OCI-LY1 (cell line): ENCODE measurements around the gene WIZ.

Experiments used
- H2AFZ ChIP-seq: fragments of 200-600 bp; sonication (generic), shearing (Covaris generic); 2 replicates; pipeline ENCODE4 v1.6.0; 2014; ENCODE audit warnings: antibody characterized with exemption, mild to moderate bottlenecking, low read length
- H3F3A ChIP-seq: fragments of 200-600 bp; sonication (generic), shearing (Covaris generic); 2 replicates; pipeline ENCODE4 v1.6.0; 2014; ENCODE audit warnings: mild to moderate bottlenecking, antibody characterized with exemption, low read length, moderate library complexity; ENCODE audit not compliant: insufficient read depth
- H3K27ac ChIP-seq: fragments of 200-600 bp; sonication (generic); 2 replicates; pipeline ENCODE4 v1.5.1; 2014; ENCODE audit warnings: low read length, mixed run types, mild to moderate bottlenecking, low read depth; ENCODE audit not compliant: poor library complexity, severe bottlenecking
- H3K27me3 ChIP-seq: fragments of 200-600 bp; sonication (generic); 2 replicates; pipeline ENCODE4 v1.6.0; 2014; ENCODE audit warnings: antibody characterized with exemption, mild to moderate bottlenecking, low read length, moderate library complexity; ENCODE audit not compliant: insufficient read depth
- H3K36me3 ChIP-seq: fragments of 200-600 bp; sonication (generic); 2 replicates; pipeline ENCODE4 v1.6.1; 2014; ENCODE audit warnings: mild to moderate bottlenecking, antibody characterized with exemption, low read length, moderate library complexity, mixed read lengths; ENCODE audit not compliant: insufficient read depth
- H3K4me1 ChIP-seq: fragments of 200-600 bp; sonication (generic); 2 replicates; pipeline ENCODE4 v1.5.1; 2014; ENCODE audit warnings: mild to moderate bottlenecking, low read length, moderate library complexity; ENCODE audit not compliant: insufficient read depth, severe bottlenecking
- H3K4me2 ChIP-seq: fragments of 200-600 bp; sonication (generic), shearing (Covaris generic); 2 replicates; pipeline ENCODE4 v1.6.1; 2014; ENCODE audit warnings: low read length
- H3K4me3 ChIP-seq: fragments of 200-600 bp; sonication (generic); 2 replicates; pipeline ENCODE4 v1.5.1; 2014; ENCODE audit warnings: low read length, low read depth, mild to moderate bottlenecking, mixed read lengths; ENCODE audit not compliant: poor library complexity, severe bottlenecking
- H3K79me2 ChIP-seq: fragments of 200-600 bp; shearing (Covaris generic); 2 replicates; pipeline ENCODE4 v1.6.1; 2016; ENCODE audit warnings: mixed run types, low read length, mixed read lengths; ENCODE audit not compliant: insufficient read depth
- H3K9ac ChIP-seq: fragments of 200-600 bp; sonication (generic), shearing (Covaris generic); 2 replicates; pipeline ENCODE4 v1.6.1; 2014; ENCODE audit warnings: mild to moderate bottlenecking, low read length, mixed read lengths
- H3K9me2 ChIP-seq: fragments of 200-600 bp; sonication (generic), shearing (Covaris generic); 2 replicates; pipeline ENCODE4 v1.6.1; 2014; ENCODE audit warnings: low read depth, mild to moderate bottlenecking, low read length, mixed read lengths
- H3K9me3 ChIP-seq: fragments of 200-600 bp; shearing (Covaris generic); 2 replicates; pipeline ENCODE4 v1.6.1; 2014; ENCODE audit warnings: low read length, mixed read lengths
- H4K20me1 ChIP-seq: fragments of 200-600 bp; sonication (generic), shearing (Covaris generic); 2 replicates; pipeline ENCODE4 v1.6.0; 2016; ENCODE audit warnings: mild to moderate bottlenecking, low read length; ENCODE audit not compliant: insufficient read depth
- EZH2 ChIP-seq: fragments of 200-600 bp; sonication (generic), shearing (Covaris generic); IDR thresholded peaks from 2 replicates; pipeline ENCODE4 v1.8.0; 2017; ENCODE audit warnings: borderline replicate concordance, mixed run types, mild to moderate bottlenecking, antibody characterized with exemption, low read length, moderate library complexity, mixed read lengths
- TF ChIP-seq, protein P1 (sequence below): fragments of 200-600 bp; sonication (generic), shearing (Covaris generic); IDR thresholded peaks from 2 replicates; pipeline ENCODE4 v1.5.1; 2017; ENCODE audit warnings: mild to moderate bottlenecking, antibody characterized with exemption, low read length, moderate library complexity, mixed read lengths

The WIZ gene

DNA sequence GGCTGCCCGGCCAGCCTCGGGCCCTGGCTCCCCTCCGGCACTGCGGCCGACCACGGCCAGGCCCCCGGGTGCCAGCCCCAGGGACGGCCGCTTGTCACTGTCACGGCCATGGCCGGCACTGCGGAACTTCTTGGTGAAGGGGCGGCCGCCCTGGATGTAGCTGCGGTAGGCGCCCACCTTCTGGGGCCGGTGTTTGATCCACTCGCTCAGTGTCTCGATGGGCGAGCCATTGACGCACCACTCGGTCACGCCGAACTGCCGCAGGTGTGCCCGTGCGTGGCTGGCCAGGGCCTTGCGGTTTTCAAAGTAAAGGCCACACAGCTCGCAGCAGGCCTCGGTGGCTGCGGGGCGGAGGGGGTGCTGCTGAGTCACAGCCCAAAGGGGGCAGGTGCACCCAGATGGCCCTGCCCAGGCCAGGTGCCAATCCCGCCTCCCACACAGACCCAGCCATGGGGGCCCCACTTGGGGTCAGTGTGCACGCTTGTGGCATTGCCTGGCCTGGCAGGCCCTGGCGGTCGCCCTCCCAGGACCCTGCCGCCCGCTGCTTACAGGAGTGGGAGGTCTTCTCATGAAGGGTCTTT, 25.0 kb downstream of the WIZ start:
- Histone ChIP-seq H3K9me2 (no peaks in the 10 kb centered on the region), H3K9me3 (no peaks in the 10 kb centered on the region), H3K27ac (no peak overlapping the region), H3K4me2 (no peak overlapping the region), H3K9ac (no peak overlapping the region), H4K20me1 (no peaks in the 10 kb centered on the region), H3F3A (no peaks in the 10 kb centered on the region), H3K4me1 (peaks cover 5% of the 10 kb centered on the region), H2AFZ (no peak overlapping the region), H3K27me3 (no peaks in the 10 kb centered on the region), H3K4me3 (no peak overlapping the region), H3K79me2 (no peaks in the 10 kb centered on the region), H3K36me3 (peaks cover 57% of the 10 kb centered on the region)
- TF ChIP-seq, protein P1, sequence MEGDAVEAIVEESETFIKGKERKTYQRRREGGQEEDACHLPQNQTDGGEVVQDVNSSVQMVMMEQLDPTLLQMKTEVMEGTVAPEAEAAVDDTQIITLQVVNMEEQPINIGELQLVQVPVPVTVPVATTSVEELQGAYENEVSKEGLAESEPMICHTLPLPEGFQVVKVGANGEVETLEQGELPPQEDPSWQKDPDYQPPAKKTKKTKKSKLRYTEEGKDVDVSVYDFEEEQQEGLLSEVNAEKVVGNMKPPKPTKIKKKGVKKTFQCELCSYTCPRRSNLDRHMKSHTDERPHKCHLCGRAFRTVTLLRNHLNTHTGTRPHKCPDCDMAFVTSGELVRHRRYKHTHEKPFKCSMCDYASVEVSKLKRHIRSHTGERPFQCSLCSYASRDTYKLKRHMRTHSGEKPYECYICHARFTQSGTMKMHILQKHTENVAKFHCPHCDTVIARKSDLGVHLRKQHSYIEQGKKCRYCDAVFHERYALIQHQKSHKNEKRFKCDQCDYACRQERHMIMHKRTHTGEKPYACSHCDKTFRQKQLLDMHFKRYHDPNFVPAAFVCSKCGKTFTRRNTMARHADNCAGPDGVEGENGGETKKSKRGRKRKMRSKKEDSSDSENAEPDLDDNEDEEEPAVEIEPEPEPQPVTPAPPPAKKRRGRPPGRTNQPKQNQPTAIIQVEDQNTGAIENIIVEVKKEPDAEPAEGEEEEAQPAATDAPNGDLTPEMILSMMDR: no peak
- TF ChIP-seq EZH2: no peak

DNA sequence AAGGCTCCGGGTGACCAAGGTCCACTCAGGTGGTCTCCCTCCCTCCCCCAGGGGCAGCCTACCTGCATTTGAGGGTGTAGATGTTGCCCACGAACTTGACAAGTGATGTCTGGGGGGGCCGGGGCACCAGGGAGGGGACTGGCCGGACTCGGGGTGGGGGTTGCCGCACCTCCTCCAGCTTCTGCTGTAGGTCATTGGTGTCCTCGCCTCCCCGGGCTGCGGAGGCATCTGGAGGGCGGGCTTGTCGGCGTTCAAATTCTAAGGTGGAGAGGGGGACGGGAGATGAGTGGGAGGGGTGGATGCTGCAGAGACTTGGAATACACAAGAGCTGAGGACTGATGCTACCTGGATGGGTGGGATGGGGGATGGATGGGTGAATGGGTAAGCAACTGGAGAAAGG, 25.6 kb downstream of the WIZ start:
- Histone ChIP-seq H3K9me2 (no peaks in the 10 kb centered on the region), H3K4me1 (peaks cover 11% of the 10 kb centered on the region), H3K9me3 (no peaks in the 10 kb centered on the region), H2AFZ (no peak overlapping the region), H3K36me3 (peaks cover 57% of the 10 kb centered on the region), H3K27me3 (no peaks in the 10 kb centered on the region), H3K79me2 (no peaks in the 10 kb centered on the region), H3K4me2 (no peak overlapping the region), H3F3A (no peaks in the 10 kb centered on the region), H3K27ac (no peak overlapping the region), H3K9ac (no peak overlapping the region), H3K4me3 (no peak overlapping the region), H4K20me1 (no peaks in the 10 kb centered on the region)
- TF ChIP-seq EZH2: no peak
- TF ChIP-seq, protein P1: no peak

DNA sequence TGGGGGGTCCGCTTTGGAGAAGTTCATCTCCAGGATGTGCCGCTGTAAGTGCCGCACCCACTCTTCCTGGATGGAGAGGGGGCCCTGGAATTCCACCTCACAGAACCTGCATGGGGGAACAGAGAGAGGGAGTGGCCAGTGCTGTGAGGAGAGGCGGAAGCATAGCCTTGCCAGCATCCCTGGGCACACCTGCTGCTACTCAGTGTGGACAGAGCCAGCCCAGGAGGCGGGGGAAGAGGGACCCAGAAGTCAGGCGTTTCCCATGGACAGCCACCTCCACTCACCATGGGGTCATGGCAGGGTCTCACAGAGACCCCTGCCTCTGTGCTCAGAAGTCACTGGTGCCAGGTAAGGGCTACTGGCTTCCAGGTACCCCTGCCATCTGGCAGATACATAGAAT, 26.6 kb downstream of the WIZ start:
- Histone ChIP-seq H3K36me3 (peaks cover 62% of the 10 kb centered on the region), H3K4me2 (no peak overlapping the region)

More for the DNA sequence above, 26.6 kb downstream of the WIZ start:
- H3K9ac ChIP-seq: no peak overlapping the region
- no peaks in the 10 kb centered on the region for H3K9me3 ChIP-seq
- H4K20me1 ChIP-seq: no peaks in the 10 kb centered on the region
- no peak overlapping the region for H3K27ac ChIP-seq
- no peaks in the 10 kb centered on the region for H3F3A ChIP-seq
- no peaks in the 10 kb centered on the region for H3K9me2 ChIP-seq
- peaks cover 11% of the 10 kb centered on the region for H3K4me1 ChIP-seq
- peaks cover 5% of the 10 kb centered on the region for H3K79me2 ChIP-seq
- H3K27me3 ChIP-seq: no peaks in the 10 kb centered on the region
- H2AFZ ChIP-seq: no peak overlapping the region
- H3K4me3 ChIP-seq: no peak overlapping the region
- no peak for TF ChIP-seq EZH2
- TF ChIP-seq, protein P1: no peak
